ENCODE results near the gene NOTCH4.

NOTCH4 gene

DNA sequence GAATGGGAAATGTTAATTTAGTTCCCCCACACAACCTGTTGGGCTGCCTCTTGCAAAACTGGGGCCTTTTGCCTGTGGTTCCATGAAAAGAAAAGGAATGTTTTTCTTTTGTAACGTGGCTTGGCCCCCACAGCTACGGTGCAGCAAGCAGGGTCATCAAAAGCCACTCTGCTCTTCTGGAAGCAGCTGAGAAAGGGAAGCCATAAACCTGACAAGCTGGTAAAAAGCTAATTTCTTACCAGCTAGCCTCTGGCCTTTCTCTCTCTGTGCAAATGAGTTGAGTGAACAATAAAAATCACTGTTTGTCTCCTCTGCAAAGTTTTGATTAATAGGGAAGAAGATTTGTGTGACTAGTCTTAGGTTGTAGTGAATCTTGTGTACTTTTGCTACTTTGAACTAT lies 23.5 kb upstream of the NOTCH4 start:
- TF ChIP-seq, protein P1, sequence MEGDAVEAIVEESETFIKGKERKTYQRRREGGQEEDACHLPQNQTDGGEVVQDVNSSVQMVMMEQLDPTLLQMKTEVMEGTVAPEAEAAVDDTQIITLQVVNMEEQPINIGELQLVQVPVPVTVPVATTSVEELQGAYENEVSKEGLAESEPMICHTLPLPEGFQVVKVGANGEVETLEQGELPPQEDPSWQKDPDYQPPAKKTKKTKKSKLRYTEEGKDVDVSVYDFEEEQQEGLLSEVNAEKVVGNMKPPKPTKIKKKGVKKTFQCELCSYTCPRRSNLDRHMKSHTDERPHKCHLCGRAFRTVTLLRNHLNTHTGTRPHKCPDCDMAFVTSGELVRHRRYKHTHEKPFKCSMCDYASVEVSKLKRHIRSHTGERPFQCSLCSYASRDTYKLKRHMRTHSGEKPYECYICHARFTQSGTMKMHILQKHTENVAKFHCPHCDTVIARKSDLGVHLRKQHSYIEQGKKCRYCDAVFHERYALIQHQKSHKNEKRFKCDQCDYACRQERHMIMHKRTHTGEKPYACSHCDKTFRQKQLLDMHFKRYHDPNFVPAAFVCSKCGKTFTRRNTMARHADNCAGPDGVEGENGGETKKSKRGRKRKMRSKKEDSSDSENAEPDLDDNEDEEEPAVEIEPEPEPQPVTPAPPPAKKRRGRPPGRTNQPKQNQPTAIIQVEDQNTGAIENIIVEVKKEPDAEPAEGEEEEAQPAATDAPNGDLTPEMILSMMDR (IDR thresholded peaks at IDR 0.05), result no peak

DNA sequence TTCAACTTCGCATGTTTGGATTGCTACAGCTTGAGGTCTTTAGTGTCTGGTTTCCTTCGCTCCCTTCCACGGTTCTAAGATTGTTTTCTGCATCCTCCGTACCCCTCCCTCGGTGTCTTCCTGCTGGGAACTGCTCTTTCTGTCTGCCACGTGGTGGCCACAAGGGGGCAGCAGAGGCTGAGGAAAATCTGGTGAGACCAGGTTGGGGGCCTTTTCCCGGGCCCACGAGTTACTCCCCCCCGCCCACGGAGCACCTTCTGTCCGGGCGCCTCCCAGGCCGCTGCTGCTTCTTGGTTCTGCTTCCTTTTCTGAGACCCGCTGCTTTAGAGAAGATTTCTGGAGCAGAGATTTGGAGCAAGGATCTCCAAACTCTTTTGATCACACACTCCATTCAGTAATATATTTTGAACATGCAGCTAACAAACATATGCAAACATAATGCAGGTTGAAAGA lies 21.1 kb upstream of the NOTCH4 start:
- TF ChIP-seq, protein P1 (IDR thresholded peaks at IDR 0.05), result peak; percentile 83

DNA sequence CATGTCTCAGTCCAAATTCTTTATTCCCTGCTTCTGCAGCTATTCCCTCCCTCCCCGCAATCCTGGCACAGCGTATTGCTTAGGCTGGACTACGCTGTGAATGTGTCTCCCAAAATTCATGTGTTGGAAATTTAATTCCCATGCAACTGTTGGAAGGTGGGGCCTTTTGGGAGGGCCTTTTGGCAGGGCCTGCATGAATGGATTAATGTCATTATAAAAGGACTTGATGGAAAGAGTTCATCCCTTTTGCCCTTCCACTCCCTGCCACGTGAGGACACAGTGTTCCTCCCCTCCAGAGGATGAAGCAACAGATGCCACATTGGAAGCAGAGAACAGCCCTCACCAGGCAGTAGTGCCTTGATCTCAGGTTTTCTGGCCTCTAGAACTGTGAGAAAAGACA lies 20.4 kb upstream of the NOTCH4 start:
- TF ChIP-seq, protein P1 (IDR thresholded peaks at IDR 0.05), result no peak

DNA sequence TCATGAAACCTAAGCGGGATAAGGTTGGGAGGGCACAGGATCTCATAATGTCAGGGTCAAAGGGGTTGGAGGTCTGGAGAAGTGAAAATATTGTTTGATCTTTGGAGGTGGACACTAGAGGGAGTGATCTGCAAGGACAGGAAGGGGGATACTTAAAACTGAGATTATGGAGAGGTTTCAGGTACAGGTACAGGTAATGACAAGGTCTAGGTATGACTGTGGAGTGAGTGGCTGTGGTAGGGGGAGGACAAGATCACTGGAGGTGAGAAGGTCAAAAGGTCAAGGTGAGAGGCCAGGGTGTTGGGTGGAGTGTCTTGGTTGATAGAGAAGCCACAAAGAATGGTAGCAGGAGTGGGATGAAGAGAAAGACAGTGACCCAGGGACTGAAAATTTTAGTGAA lies 16.8 kb upstream of the NOTCH4 start:
- TF ChIP-seq, protein P1 (IDR thresholded peaks at IDR 0.05), result no peak

DNA sequence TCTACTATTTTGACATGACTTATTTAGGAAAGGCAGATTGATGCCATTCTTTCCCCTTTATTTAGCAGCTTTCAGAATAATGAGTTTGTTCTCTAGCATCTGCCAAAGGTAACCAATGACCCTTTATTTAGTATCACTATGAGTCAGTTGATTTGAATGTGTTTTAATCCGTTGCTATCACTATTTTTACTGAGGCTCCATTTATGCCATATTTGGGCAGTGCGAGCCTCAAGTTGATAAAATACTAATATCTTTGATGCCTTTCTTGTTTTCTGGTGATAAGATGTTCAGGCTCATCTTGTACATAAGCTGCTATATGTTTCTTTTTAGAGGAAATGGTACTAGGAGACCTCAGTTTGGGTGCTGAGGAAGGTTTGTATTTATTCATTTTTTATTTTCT lies 15.6 kb upstream of the NOTCH4 start:
- TF ChIP-seq, protein P1 (IDR thresholded peaks at IDR 0.05), result no peak

DNA sequence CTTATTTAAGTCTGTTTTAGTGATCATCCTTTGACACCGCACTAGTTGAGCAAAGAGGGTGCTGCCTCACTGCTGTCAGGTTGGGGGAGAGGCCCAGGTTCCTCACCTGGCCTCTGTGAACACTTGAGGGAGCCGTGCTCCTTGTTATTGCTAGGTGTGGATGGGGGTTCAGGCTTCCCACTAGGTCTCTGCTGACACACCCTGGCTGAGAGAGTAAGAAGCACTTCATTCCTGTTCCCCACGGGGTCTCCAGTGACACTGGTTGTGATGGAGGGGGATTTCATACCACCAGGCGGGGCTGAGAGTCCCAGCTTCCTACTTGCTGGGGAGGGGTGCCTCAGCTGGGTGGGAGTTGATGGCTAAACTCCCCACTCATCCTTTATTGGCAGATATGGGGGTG lies 11.1 kb upstream of the NOTCH4 start:
- TF ChIP-seq, protein P1 (IDR thresholded peaks at IDR 0.05), result no peak

DNA sequence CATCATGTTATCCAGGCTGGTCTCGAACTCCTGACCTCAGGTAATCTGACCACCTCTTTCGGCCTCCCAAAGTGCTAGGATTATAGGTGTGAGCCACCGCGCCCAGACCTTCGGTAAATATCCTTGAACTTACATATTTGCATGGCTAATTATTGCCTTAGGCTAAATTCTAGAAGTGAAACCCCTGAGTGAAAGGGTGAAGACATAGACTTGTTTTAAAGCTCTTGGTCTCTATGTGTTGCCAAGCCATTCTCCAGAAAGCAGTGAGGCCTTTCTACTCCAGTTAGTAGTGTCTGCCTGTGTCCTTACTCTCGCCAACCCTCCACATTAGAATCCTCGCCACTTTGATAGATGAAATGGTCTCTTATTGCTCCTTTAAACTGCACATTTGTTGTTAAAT lies 2.6 kb upstream of the NOTCH4 start:
- TF ChIP-seq, protein P1 (IDR thresholded peaks at IDR 0.05), result no peak

DNA sequence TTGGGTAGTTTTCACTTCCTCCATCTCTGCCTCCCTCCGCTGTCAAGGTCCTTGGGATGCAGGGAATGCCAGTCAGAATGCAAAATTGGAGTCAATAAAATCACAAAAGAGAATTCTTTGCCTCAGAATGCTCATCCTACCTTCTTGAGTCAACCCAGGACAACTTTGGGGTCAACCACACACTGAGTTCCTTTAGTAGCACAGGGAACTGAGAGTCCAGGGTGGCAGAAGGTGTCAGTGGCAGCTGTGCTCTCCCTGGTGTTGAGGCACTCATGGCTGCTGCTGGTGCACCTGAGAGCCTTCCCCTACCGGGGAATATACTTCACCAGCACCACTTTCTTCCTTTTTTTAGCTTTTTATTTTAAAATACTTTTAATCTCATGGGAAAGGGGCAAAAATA lies 829 bp upstream of the NOTCH4 start:
- TF ChIP-seq, protein P1 (IDR thresholded peaks at IDR 0.05), result no peak

All from LNCAP (cell line).